IMR-90 (cell line): ENCODE data around the gene SEC24A.

Experiments used
- MAFK ChIP-seq: IDR thresholded peaks from 2 replicates; pipeline ENCODE4 v1.6.1; 2012; ENCODE audit warnings: low read depth, low read length, improper control_type of control experiment
- RFX5 ChIP-seq: IDR thresholded peaks from 2 replicates; pipeline ENCODE4 v1.8.0; 2012; ENCODE audit warnings: low read depth, mild to moderate bottlenecking, low read length, moderate library complexity

DNA sequence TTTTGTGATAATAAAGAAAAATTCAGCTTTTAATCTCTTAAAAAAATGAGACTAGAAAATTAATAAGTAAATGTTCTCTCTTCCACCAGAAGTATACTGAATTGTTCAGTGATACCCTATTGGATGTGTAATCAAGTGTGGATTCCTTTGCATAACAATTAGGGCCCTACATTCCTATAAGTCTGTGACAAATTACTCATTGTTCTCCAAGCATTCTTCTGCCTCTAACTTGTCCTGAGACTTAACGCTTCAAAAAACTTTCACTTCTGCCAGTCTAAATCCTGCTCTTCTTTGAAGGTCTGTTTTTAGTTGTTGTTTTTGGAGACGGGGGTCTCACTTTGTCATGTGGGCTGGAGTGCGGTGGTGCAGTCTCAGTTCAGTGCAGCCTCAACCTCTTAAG lies 100.8 kb downstream of the SEC24A start:
- TF ChIP-seq RFX5: no peak
- TF ChIP-seq MAFK: no peak
